Panc1 (cell line): ENCODE data around the gene PPIL6. TPM values are rescaled to one million over a fixed set of nuclear protein-coding genes. Genes with fewer than 3 reads are reported as not detected.

ENCODE experiments used
- ATAC-seq: fragments of 200-7000 bp; cut with Tn5 transposase; 2 replicates; pipeline ENCODE4 v1.9.1; 2020; ENCODE audit warnings: mild to moderate bottlenecking, moderate library complexity
- BruUV-seq: library from RNA; stranded (reverse); fragments of 400-500 nt; replicated peaks from 2 replicates; lab custom pipeline; 2021; lab: Mats Ljungman, UMichigan
- CTCF ChIA-PET: fragments of 300-600 bp; sonication (Branson Sonifier 250); formaldehyde crosslinking; loops from one replicate; lab custom pipeline; 2022; ENCODE audit warnings: antibody characterized with exemption; lab: Charles Lee
- POLR2A ChIA-PET: fragments of 300-600 bp; sonication (Branson Sonifier 250); formaldehyde crosslinking; loops from one replicate; lab custom pipeline; 2022; ENCODE audit warnings: antibody characterized with exemption; lab: Charles Lee
- DNase-seq: peaks from one replicate; pipeline ENCODE4 v3.0.0-alpha.2; 2010; ENCODE audit warnings: low read depth, low spot score
- H3K27ac ChIP-seq: 2 replicates; pipeline ENCODE4 v1.5.1; 2011; ENCODE audit warnings: mild to moderate bottlenecking, low read length, inconsistent platforms
- H3K27me3 ChIP-seq: fragments of 200-500 bp; sonication (Bioruptor generic); 2 replicates; pipeline ENCODE4 v1.6.0; 2014; ENCODE audit warnings: low read length, inconsistent platforms; ENCODE audit not compliant: control insufficient read depth, insufficient read depth
- H3K36me3 ChIP-seq: fragments of 200-500 bp; sonication (Bioruptor generic); 2 replicates; pipeline ENCODE4 v1.5.1; 2014; ENCODE audit warnings: inconsistent platforms, mild to moderate bottlenecking, low read length, moderate library complexity; ENCODE audit not compliant: control insufficient read depth, insufficient read depth
- H3K4me1 ChIP-seq: 2 replicates; pipeline ENCODE4 v1.5.1; 2011; ENCODE audit warnings: inconsistent platforms, mild to moderate bottlenecking, low read length, moderate library complexity; ENCODE audit not compliant: control insufficient read depth, insufficient read depth
- H3K4me3 ChIP-seq, 2 experiments: 2 replicates each; pipeline ENCODE4 v1.5.1; 2011 to 2012; ENCODE audit warnings: low read depth in 2 of 2, low read length in 2 of 2, mild to moderate bottlenecking in 2 of 2, inconsistent platforms in 1 of 2, moderate library complexity in 1 of 2
- H3K9me3 ChIP-seq: fragments of 200-500 bp; sonication (Bioruptor generic); 2 replicates; pipeline ENCODE4 v1.5.1; 2014; ENCODE audit warnings: low read depth, mild to moderate bottlenecking, inconsistent platforms, low read length, moderate library complexity; ENCODE audit not compliant: control insufficient read depth, insufficient read depth
- CTCF ChIP-seq: fragments of 450-650 bp; IDR thresholded peaks from 2 replicates; pipeline ENCODE4 v1.5.1; 2017; ENCODE audit warnings: mild to moderate bottlenecking
- POLR2AphosphoS5 ChIP-seq: IDR thresholded peaks from 2 replicates; pipeline ENCODE4 v1.6.1; 2012; ENCODE audit warnings: mild to moderate bottlenecking, low read depth, low read length, moderate library complexity
- SIN3A ChIP-seq: IDR thresholded peaks from 2 replicates; pipeline ENCODE4 v1.6.1; 2012; ENCODE audit warnings: low read depth, mild to moderate bottlenecking, low read length, moderate library complexity, borderline replicate concordance; ENCODE audit not compliant: insufficient read depth
- TCF7L2 ChIP-seq: IDR thresholded peaks from 2 replicates; pipeline ENCODE4 v1.6.1; 2011; ENCODE audit warnings: mild to moderate bottlenecking, low read depth, low read length, inconsistent platforms
- in situ Hi-C: cut with HindIII; loops from 2 replicates; pipeline ENCODE4 v1.10.0; 2016; ENCODE audit warnings: low sequenced_read_pairs, low pct_unique_long_range_greater_than_20kb
- intact Hi-C: fragments of 100-400 bp; cut with micrococcal nuclease; formaldehyde crosslinking; loops from one replicate; pipeline ENCODE4 v1.10.0; 2022; ENCODE audit not compliant: unreplicated experiment
- total RNA-seq: library from RNA; stranded (reverse); gene quantifications from one replicate; pipeline ENCODE4 v1.2.1, GENCODE V29; 2021; ENCODE audit not compliant: unreplicated experiment
- TF ChIP-seq, protein P1 (sequence below), 2 experiments: IDR thresholded peaks; 2 replicates each; pipeline ENCODE4 v1.6.1; 2011 to 2012; ENCODE audit warnings: low read depth in 2 of 2, control low read depth in 1 of 2, low read length in 1 of 2, mild to moderate bottlenecking in 1 of 2, moderate library complexity in 1 of 2; ENCODE audit not compliant: insufficient read depth in 1 of 2

The PPIL6 gene
- total RNA-seq, 1 experiment from 2014 or later = 2.2 TPM

- intact Hi-C loops (no loop called here), in situ Hi-C loops (no loop called here)
- TF ChIP-seq, protein P1, sequence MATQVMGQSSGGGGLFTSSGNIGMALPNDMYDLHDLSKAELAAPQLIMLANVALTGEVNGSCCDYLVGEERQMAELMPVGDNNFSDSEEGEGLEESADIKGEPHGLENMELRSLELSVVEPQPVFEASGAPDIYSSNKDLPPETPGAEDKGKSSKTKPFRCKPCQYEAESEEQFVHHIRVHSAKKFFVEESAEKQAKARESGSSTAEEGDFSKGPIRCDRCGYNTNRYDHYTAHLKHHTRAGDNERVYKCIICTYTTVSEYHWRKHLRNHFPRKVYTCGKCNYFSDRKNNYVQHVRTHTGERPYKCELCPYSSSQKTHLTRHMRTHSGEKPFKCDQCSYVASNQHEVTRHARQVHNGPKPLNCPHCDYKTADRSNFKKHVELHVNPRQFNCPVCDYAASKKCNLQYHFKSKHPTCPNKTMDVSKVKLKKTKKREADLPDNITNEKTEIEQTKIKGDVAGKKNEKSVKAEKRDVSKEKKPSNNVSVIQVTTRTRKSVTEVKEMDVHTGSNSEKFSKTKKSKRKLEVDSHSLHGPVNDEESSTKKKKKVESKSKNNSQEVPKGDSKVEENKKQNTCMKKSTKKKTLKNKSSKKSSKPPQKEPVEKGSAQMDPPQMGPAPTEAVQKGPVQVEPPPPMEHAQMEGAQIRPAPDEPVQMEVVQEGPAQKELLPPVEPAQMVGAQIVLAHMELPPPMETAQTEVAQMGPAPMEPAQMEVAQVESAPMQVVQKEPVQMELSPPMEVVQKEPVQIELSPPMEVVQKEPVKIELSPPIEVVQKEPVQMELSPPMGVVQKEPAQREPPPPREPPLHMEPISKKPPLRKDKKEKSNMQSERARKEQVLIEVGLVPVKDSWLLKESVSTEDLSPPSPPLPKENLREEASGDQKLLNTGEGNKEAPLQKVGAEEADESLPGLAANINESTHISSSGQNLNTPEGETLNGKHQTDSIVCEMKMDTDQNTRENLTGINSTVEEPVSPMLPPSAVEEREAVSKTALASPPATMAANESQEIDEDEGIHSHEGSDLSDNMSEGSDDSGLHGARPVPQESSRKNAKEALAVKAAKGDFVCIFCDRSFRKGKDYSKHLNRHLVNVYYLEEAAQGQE (IDR thresholded peaks at IDR 0.05; ENCODE audit: insufficient read depth in 1 of 2, low read depth in 2 of 2, low read length in 1 of 2) = no peak
- TF ChIP-seq TCF7L2 (no peak), CTCF (no peak), POLR2AphosphoS5 (no peak), SIN3A (no peak)
- Histone ChIP-seq H3K9me3 (no peaks in the 10 kb centered on the region), H3K27me3 (no peaks in the 10 kb centered on the region), H3K36me3 (no peaks in the 10 kb centered on the region), H3K4me1 (no peaks in the 10 kb centered on the region), H3K27ac (no peak overlapping the region), H3K4me3 (no peak overlapping the region)
- ATAC-seq = 0 out of 2 replicates have a peak, but pooled peaks have one; percentile 17
- ChIA-PET POLR2A (interaction anchor here (0.5 to 0.7 kb wide), 3 partner anchors 148 to 1128 kb away, joined by 4 to 20 read pairs (median 10); no protein-coding TSS in a partner anchor), CTCF (no interaction called here)
- no peak for DNase-seq
- no TSS peak for BruUV-seq
These were observed 90.9 kb downstream of the PPIL6 start for GRCh38 chr6:109349419-109349987.

GRCh38 chr6:109348226-109348625 lies 92.2 kb downstream of the PPIL6 start:
- in situ Hi-C loops = no loop called here
- POLR2A ChIA-PET = no interaction called here
- intact Hi-C loops = no loop called here
- no peaks in the 10 kb centered on the region for H3K4me1 ChIP-seq
- CTCF ChIA-PET = no interaction called here
- H3K4me3 ChIP-seq = no peak overlapping the region
- H3K9me3 ChIP-seq = no peaks in the 10 kb centered on the region
- no peak for DNase-seq
- H3K27ac ChIP-seq = no peak overlapping the region
- TF ChIP-seq TCF7L2 = no peak
- TF ChIP-seq, protein P1 (IDR thresholded peaks at IDR 0.05; ENCODE audit: insufficient read depth in 1 of 2, low read depth in 2 of 2, low read length in 1 of 2) = no peak
- TF ChIP-seq CTCF = no peak
- no peak for TF ChIP-seq POLR2AphosphoS5
- no peaks in the 10 kb centered on the region for H3K27me3 ChIP-seq
- no peaks in the 10 kb centered on the region for H3K36me3 ChIP-seq
- BruUV-seq = no TSS peak
- no peak for ATAC-seq
